HG02973 (cell line): ENCODE measurements around the gene IGFBP6.
"Not testable (repeated sequence)": the region's sequence is repeated elsewhere in the genome, so short reads cannot be mapped to it uniquely, and the experiment has no call there.

Experiments
- ATAC-seq: cut with Tn5 transposase; IDR thresholded peaks from one replicate; pipeline ENCODE4 v1.9.1; 2021; ENCODE audit warnings: moderate library complexity; ENCODE audit not compliant: unreplicated experiment

The IGFBP6 gene

GRCh38 chr12:53096089-53096741, 1.3 kb upstream of the IGFBP6 start:
- no peak for ATAC-seq

GRCh38 chr12:53096759-53097158, 708 bp upstream of the IGFBP6 start:
- no peak for ATAC-seq

GRCh38 chr12:53097207-53097563, 282 bp upstream of the IGFBP6 start:
- no peak for ATAC-seq

- ATAC-seq: no peak
Measured at GRCh38 chr12:53098354-53098981, 1.0 kb downstream of the IGFBP6 start.

- no peak for ATAC-seq
Measured at GRCh38 chr12:53099071-53099882, 1.8 kb downstream of the IGFBP6 start.

GRCh38 chr12:53100466-53101151, 3.1 kb downstream of the IGFBP6 start:
- no peak for ATAC-seq

GRCh38 chr12:53101266-53101665, 3.8 kb downstream of the IGFBP6 start:
- no peak for ATAC-seq

- no peak for ATAC-seq
Measured at GRCh38 chr12:53101931-53102781, 4.7 kb downstream of the IGFBP6 start.

GRCh38 chr12:53102883-53103807, 5.7 kb downstream of the IGFBP6 start, which contains the start of gene SOAT2:
SOAT2 (plus strand) TSS chr12:53103486; CDS start chr12:53103578, 92 bp downstream.
- no peak for ATAC-seq

- no peak for ATAC-seq
Measured at GRCh38 chr12:53103860-53104305, 6.4 kb downstream of the IGFBP6 start.

GRCh38 chr12:53105256-53105655, 7.8 kb downstream of the IGFBP6 start:
- no peak for ATAC-seq

- no peak for ATAC-seq
Measured at GRCh38 chr12:53105712-53106439, 8.4 kb downstream of the IGFBP6 start.

- ATAC-seq: no peak
Measured at GRCh38 chr12:53107122-53107521, 9.7 kb downstream of the IGFBP6 start.

- not testable (repeated sequence) for ATAC-seq
Measured at GRCh38 chr12:53112431-53112830, 15.0 kb downstream of the IGFBP6 start.

GRCh38 chr12:53113136-53113705, 15.8 kb downstream of the IGFBP6 start:
- ATAC-seq: no peak

- no peak for ATAC-seq
Measured at GRCh38 chr12:53113951-53114350, 16.5 kb downstream of the IGFBP6 start.

GRCh38 chr12:53115112-53115890, 17.8 kb downstream of the IGFBP6 start:
- no peak for ATAC-seq
